HepG2 (cell line): ENCODE measurements around the gene ST6GALNAC4.

ENCODE experiments used
- ASH2L ChIP-seq: fragments of 300-600, 200-600 bp; sonication (generic); IDR thresholded peaks from 2 replicates; pipeline ENCODE4 v1.7.0; 2017; ENCODE audit warnings: low read depth, mild to moderate bottlenecking, moderate library complexity, mixed read lengths, low read length; ENCODE audit not compliant: insufficient read length
- ATF2 ChIP-seq: sonication (generic); formaldehyde crosslinking; IDR thresholded peaks from 2 replicates; pipeline ENCODE4 v1.4.0; 2020; ENCODE audit warnings: missing genetic modification reagents
- CHD2 ChIP-seq: IDR thresholded peaks from 2 replicates; pipeline ENCODE4 v1.6.1; 2011; ENCODE audit warnings: low read depth, low read length, improper control_type of control experiment
- CHD4 ChIP-seq: fragments of 200-600 bp; sonication (generic); IDR thresholded peaks from 2 replicates; pipeline ENCODE4 v1.7.0; 2017; ENCODE audit warnings: mild to moderate bottlenecking, low read length, borderline replicate concordance
- CTCF ChIP-seq: sonication (generic); formaldehyde crosslinking; IDR thresholded peaks from 2 replicates; pipeline ENCODE4 v1.5.0; 2020; ENCODE audit warnings: mild to moderate bottlenecking, missing genetic modification reagents, moderate library complexity
- FOXP1 ChIP-seq, 2 experiments: fragments of 450-650 bp in 1 of 2; IDR thresholded peaks; 2 replicates each; pipeline ENCODE4 v1.6.1; 2017 to 2018; ENCODE audit warnings: antibody characterized with exemption in 1 of 2
- JUN ChIP-seq: sonication (generic); formaldehyde crosslinking; IDR thresholded peaks from 2 replicates; pipeline ENCODE4 v1.4.0; 2020; ENCODE audit warnings: mild to moderate bottlenecking, missing genetic modification reagents
- MXI1 ChIP-seq: IDR thresholded peaks from 3 replicates; pipeline ENCODE4 v1.6.1; 2012; ENCODE audit warnings: low read depth, low read length, inconsistent platforms, borderline replicate concordance
- NFRKB ChIP-seq: fragments of 450-650 bp; IDR thresholded peaks from 2 replicates; pipeline ENCODE4 v1.6.1; 2017
- PHF8 ChIP-seq: sonication (generic); formaldehyde crosslinking; IDR thresholded peaks from 2 replicates; pipeline ENCODE4 v1.5.0; 2020; ENCODE audit warnings: missing genetic modification reagents
- REST ChIP-seq, 2 experiments: IDR thresholded peaks; 2 replicates each; pipeline ENCODE4 v1.6.1; 2011 to 2012; ENCODE audit warnings: low read length in 2 of 2, borderline replicate concordance in 1 of 2, low read depth in 1 of 2, mild to moderate bottlenecking in 1 of 2, moderate library complexity in 1 of 2
- YY1 ChIP-seq: IDR thresholded peaks from 2 replicates; pipeline ENCODE4 v1.6.1; 2011; ENCODE audit warnings: low read length, low read depth, moderate library complexity, mild to moderate bottlenecking; ENCODE audit not compliant: insufficient read depth, insufficient replicate concordance
- ZNF550 ChIP-seq: sonication (generic); formaldehyde crosslinking; IDR thresholded peaks from 2 replicates; pipeline ENCODE4 v1.4.0; 2020; ENCODE audit warnings: mild to moderate bottlenecking, missing genetic modification reagents, borderline replicate concordance

GRCh38 chr9:127877566-127877998 is 39.3 kb downstream of the ST6GALNAC4 start, which contains the start of gene AK1:
- no peak for TF ChIP-seq CTCF
- TF ChIP-seq CHD4: no peak
- no peak for TF ChIP-seq ATF2 (CRISPR knock-in tag)
- TF ChIP-seq ZNF550 (CRISPR knock-in tag): no peak
- TF ChIP-seq PHF8 (CRISPR knock-in tag): peak; percentile 55
- no peak for TF ChIP-seq REST (IDR thresholded peaks at IDR 0.05; ENCODE audit: borderline replicate concordance in 1 of 2, low read depth in 1 of 2, low read length in 2 of 2)
- no peak for TF ChIP-seq FOXP1 (IDR thresholded peaks at IDR 0.05)
- TF ChIP-seq FOXP1 (CRISPR knock-in tag; IDR thresholded peaks at IDR 0.05): no peak
- TF ChIP-seq YY1: no peak
- TF ChIP-seq NFRKB: no peak
- no peak for TF ChIP-seq CHD2
- TF ChIP-seq MXI1: peak; percentile 46; the same call in 1 of the 3 replicates
- no peak for TF ChIP-seq JUN (CRISPR knock-in tag)
- no peak for TF ChIP-seq ASH2L
